H1 (cell line): Measurements from ENCODE around the gene CEP85L. TPM values are rescaled to one million over a fixed set of nuclear protein-coding genes. Genes with fewer than 3 reads are reported as not detected.

Experiments used
- CTCF ChIA-PET: fragments of 300-600 bp; sonication (Branson Sonifier 250); formaldehyde crosslinking; loops from one replicate; lab custom pipeline; 2021; ENCODE audit not compliant: partially characterized antibody; lab: Charles Lee
- POLR2A ChIA-PET: fragments of 300-600 bp; sonication (Branson Sonifier 250); formaldehyde crosslinking; loops from one replicate; lab custom pipeline; 2021; ENCODE audit warnings: inconsistent platforms; ENCODE audit not compliant: partially characterized antibody; lab: Charles Lee
- DNase-seq, 2 experiments: peaks; one replicate each; pipeline versions ENCODE4 v3.0.0 to v3.0.0-alpha.2; 2010 to 2022; ENCODE audit warnings: low spot score in 2 of 2, low read depth in 1 of 2, mixed read lengths in 1 of 2
- FAIRE-seq: peaks from 2 replicates; lab custom pipeline; 2011; peaks lifted over from hg19 to GRCh38; lab: Jason Lieb, UNC
- H2AFZ ChIP-seq: 2 replicates; pipeline ENCODE4 v1.8.1; 2012; ENCODE audit warnings: low read length, inconsistent platforms
- H2AK5ac ChIP-seq: 2 replicates; pipeline ENCODE4 v1.6.1; 2013; ENCODE audit warnings: low read depth, low read length
- H2BK120ac ChIP-seq: replicated peaks from 2 replicates; pipeline ENCODE3; 2013; ENCODE audit warnings: low read depth, low read length, inconsistent platforms
- H2BK12ac ChIP-seq: 2 replicates; pipeline ENCODE4 v1.6.1; 2013; ENCODE audit warnings: low read depth, low read length
- H2BK15ac ChIP-seq: 2 replicates; pipeline ENCODE4 v1.6.1; 2013; ENCODE audit warnings: low read length
- H2BK20ac ChIP-seq: 2 replicates; pipeline ENCODE4 v1.6.1; 2013; ENCODE audit warnings: low read length
- H2BK5ac ChIP-seq: 2 replicates; pipeline ENCODE4 v1.6.1; 2013; ENCODE audit warnings: low read depth, low read length
- H3K14ac ChIP-seq: 2 replicates; pipeline ENCODE4 v1.6.1; 2013; ENCODE audit warnings: inconsistent platforms; ENCODE audit not compliant: insufficient read length
- H3K18ac ChIP-seq: 2 replicates; pipeline ENCODE4 v1.6.1; 2013; ENCODE audit warnings: low read length; ENCODE audit errors: extremely low read depth
- H3K23ac ChIP-seq: 2 replicates; pipeline ENCODE4 v1.6.1; 2013; ENCODE audit warnings: inconsistent platforms; ENCODE audit not compliant: insufficient read length
- H3K23me2 ChIP-seq: 2 replicates; pipeline ENCODE4 v1.6.1; 2013; ENCODE audit warnings: low read depth, low read length
- H3K27ac ChIP-seq: 2 replicates; pipeline ENCODE4 v1.6.1; 2011; ENCODE audit warnings: low read depth, low read length, inconsistent platforms
- H3K27me3 ChIP-seq, 4 experiments: replicated peaks in 1 of 4; 1 replicate in 1 of 4; 2 replicates in 3 of 4; pipeline versions ENCODE4 v1.6.1 to v1.8.1; 2011 to 2013; ENCODE audit warnings: low read length in 3 of 4, mild to moderate bottlenecking in 3 of 4, inconsistent platforms in 2 of 4, mixed read lengths in 2 of 4, moderate library complexity in 1 of 4; ENCODE audit not compliant: control insufficient read depth in 3 of 4, insufficient read depth in 3 of 4; ENCODE audit errors: extremely low read depth in 1 of 4
- H3K36me3 ChIP-seq, 4 experiments: 2 replicates each; pipeline versions ENCODE4 v1.6.1 to v1.8.1; 2011 to 2013; ENCODE audit warnings: mild to moderate bottlenecking in 4 of 4, low read length in 3 of 4, moderate library complexity in 2 of 4, control low read depth in 1 of 4, inconsistent platforms in 1 of 4; ENCODE audit not compliant: insufficient read depth in 4 of 4, control insufficient read depth in 2 of 4
- H3K4ac ChIP-seq: replicated peaks from 2 replicates; pipeline ENCODE3; 2013; ENCODE audit warnings: low read length, low read depth, mixed read lengths, inconsistent platforms; ENCODE audit not compliant: insufficient read length
- H3K4me1 ChIP-seq, 4 experiments: replicated peaks in 1 of 4; 1 replicate in 1 of 4; 2 replicates in 3 of 4; pipeline versions ENCODE4 v1.6.1 to v1.8.1; 2011 to 2013; ENCODE audit warnings: low read length in 3 of 4, inconsistent platforms in 2 of 4, mixed read lengths in 1 of 4; ENCODE audit not compliant: insufficient read depth in 4 of 4, control insufficient read depth in 3 of 4
- H3K4me2 ChIP-seq, 2 experiments: 2 replicates each; pipeline versions ENCODE4 v1.6.1 to v1.8.1; 2011 to 2013; ENCODE audit warnings: low read depth in 2 of 2, low read length in 2 of 2, control low read depth in 1 of 2, inconsistent platforms in 1 of 2, mild to moderate bottlenecking in 1 of 2; ENCODE audit not compliant: insufficient read depth in 1 of 2
- H3K4me3 ChIP-seq, 4 experiments: fragments of 200-600, 300-600 bp in 1 of 4; sonication (generic), shearing (Covaris generic), sonication (Bioruptor Twin) in 1 of 4; 2 replicates each; pipeline versions ENCODE4 v1.5.1 to v1.8.1; 2011 to 2016; ENCODE audit warnings: low read length in 4 of 4, low read depth in 3 of 4, control low read depth in 2 of 4, inconsistent platforms in 2 of 4, mild to moderate bottlenecking in 2 of 4, mixed read lengths in 1 of 4, moderate library complexity in 1 of 4; ENCODE audit not compliant: insufficient read depth in 2 of 4; ENCODE audit errors: extremely low read depth in 1 of 4
- H3K56ac ChIP-seq: replicated peaks from 2 replicates; pipeline ENCODE3; 2013; ENCODE audit warnings: low read depth, mild to moderate bottlenecking, mixed read lengths, low read length, inconsistent platforms; ENCODE audit not compliant: insufficient read length
- H3K79me1 ChIP-seq: 2 replicates; pipeline ENCODE4 v1.6.1; 2013; ENCODE audit warnings: low read depth, low read length, control low read depth
- H3K79me2 ChIP-seq, 2 experiments: 2 replicates each; pipeline versions ENCODE4 v1.6.1 to v1.8.1; 2012 to 2013; ENCODE audit warnings: low read length in 2 of 2, mild to moderate bottlenecking in 2 of 2, inconsistent platforms in 1 of 2; ENCODE audit not compliant: insufficient read depth in 2 of 2, control insufficient read depth in 1 of 2
- H3K9ac ChIP-seq, 4 experiments: replicated peaks in 1 of 4; 1 replicate in 1 of 4; 2 replicates in 3 of 4; pipeline versions ENCODE4 v1.6.1 to v1.8.1; 2011 to 2013; ENCODE audit warnings: low read depth in 3 of 4, low read length in 3 of 4, control low read depth in 2 of 4, mild to moderate bottlenecking in 2 of 4, moderate library complexity in 2 of 4, inconsistent platforms in 1 of 4; ENCODE audit errors: extremely low read depth in 1 of 4
- H3K9me3 ChIP-seq, 2 experiments: 2 replicates each; pipeline versions ENCODE4 v1.6.1 to v1.8.1; 2012 to 2013; ENCODE audit warnings: mild to moderate bottlenecking in 2 of 2, moderate library complexity in 2 of 2, control low read depth in 1 of 2, inconsistent platforms in 1 of 2, low read depth in 1 of 2, low read length in 1 of 2, mixed read lengths in 1 of 2; ENCODE audit not compliant: insufficient read depth in 2 of 2
- H4K20me1 ChIP-seq, 2 experiments: replicated peaks in 1 of 2; 2 replicates each; pipeline versions ENCODE3 to v1.8.1; 2011 to 2013; ENCODE audit warnings: inconsistent platforms in 2 of 2, low read length in 2 of 2, mild to moderate bottlenecking in 1 of 2; ENCODE audit not compliant: insufficient read depth in 2 of 2, control insufficient read depth in 1 of 2
- H4K5ac ChIP-seq: 2 replicates; pipeline ENCODE4 v1.6.1; 2013; ENCODE audit warnings: low read length, low read depth, mixed read lengths, inconsistent platforms; ENCODE audit not compliant: insufficient read length
- H4K8ac ChIP-seq: 2 replicates; pipeline ENCODE4 v1.8.0; 2013; ENCODE audit warnings: mild to moderate bottlenecking, moderate library complexity, low read length, inconsistent platforms; ENCODE audit not compliant: insufficient read depth; ENCODE audit errors: extremely low read depth
- H4K91ac ChIP-seq: replicated peaks from 2 replicates; pipeline ENCODE3; 2013; ENCODE audit warnings: low read length, mixed read lengths, inconsistent platforms; ENCODE audit not compliant: insufficient read length
- CREB1 ChIP-seq: IDR thresholded peaks from 2 replicates; pipeline ENCODE4 v1.6.1; 2012; ENCODE audit warnings: inconsistent platforms
- JUND ChIP-seq: IDR thresholded peaks from 2 replicates; pipeline ENCODE4 v1.6.1; 2011; ENCODE audit warnings: mild to moderate bottlenecking, improper control_type of control experiment, low read length
- PHF8 ChIP-seq: fragments of 200-600 bp; sonication (generic); conservative IDR thresholded peaks from 2 replicates; pipeline ENCODE4 v1.7.1; 2012; ENCODE audit warnings: low read depth, mild to moderate bottlenecking, inconsistent platforms, low read length, moderate library complexity
- POLR2A ChIP-seq, 2 experiments: IDR thresholded peaks; 1 replicate in 1 of 2; 2 replicates in 1 of 2; pipeline ENCODE4 v1.6.1; 2011; ENCODE audit warnings: low read depth in 2 of 2, low read length in 2 of 2, mild to moderate bottlenecking in 2 of 2; ENCODE audit errors: control extremely low read depth in 1 of 2
- RFX5 ChIP-seq: IDR thresholded peaks from 2 replicates; pipeline ENCODE4 v1.6.1; 2011; ENCODE audit warnings: low read depth, low read length, improper control_type of control experiment, borderline replicate concordance
- RNF2 ChIP-seq: fragments of 200-900, 300-1000 bp; sonication (generic); IDR thresholded peaks from 2 replicates; pipeline ENCODE4 v1.7.1; 2016; ENCODE audit warnings: borderline replicate concordance, low read depth, mild to moderate bottlenecking, antibody characterized with exemption, low read length; ENCODE audit not compliant: poor library complexity, severe bottlenecking; ENCODE audit errors: missing control alignments
- RXRA ChIP-seq: IDR thresholded peaks from 2 replicates; pipeline ENCODE4 v1.6.1; 2011; ENCODE audit warnings: low read depth, mild to moderate bottlenecking, low read length, moderate library complexity; ENCODE audit not compliant: insufficient read depth
- SIX5 ChIP-seq: IDR thresholded peaks from 2 replicates; pipeline ENCODE4 v1.6.1; 2011; ENCODE audit warnings: mild to moderate bottlenecking, low read depth, low read length
- WGBS, 2 experiments: shearing (Covaris generic) in 1 of 2; methylation state at CpG; one replicate each; pipeline versions ENCODE4 v1.1.6 to v1.1.7; 2013 to 2015; ENCODE audit warnings: low lambda C conversion rate in 2 of 2, mixed read lengths in 2 of 2, inconsistent platforms in 1 of 2, low coverage in 1 of 2, missing lambda C conversion rate in 1 of 2; ENCODE audit not compliant: insufficient replicate concordance in 2 of 2, insufficient coverage in 1 of 2, insufficient read length in 1 of 2; ENCODE audit errors: extremely low coverage in 1 of 2, missing lambda C conversion rate in 1 of 2; 5-methylcytosine and 5-hydroxymethylcytosine counted together
- polyA plus RNA-seq, 7 experiments: library from polyadenylated mRNA; depleted of rRNA in 3 of 7; stranded (reverse) in 5 of 7; unstranded in 2 of 7; fragments of >200 nt in 5 of 7; fragments of 200-250 nt in 2 of 7; gene quantifications; 1 replicate in 5 of 7; 2 replicates in 1 of 7; 4 replicates in 1 of 7; pipeline versions ENCODE4 v1.2.1 to v1.2.3, GENCODE V29; 2011 to 2013; ENCODE audit warnings: missing spikeins in 2 of 7, mixed read lengths in 2 of 7
- total RNA-seq: library from RNA; stranded (reverse); fragmentation: NEBNext Ultra II Directional; extraction: Animal tissue kit (Norgen Biotek cat#: 25700); gene quantifications from 2 replicates; pipeline ENCODE4 v1.2.1, GENCODE V29; 2021

The CEP85L gene
- total and polyA plus RNA-seq, 2 of the 8 experiments (the other 6 are each of a cell fraction or from before 2014, with no cell fraction given), result 3.2 to 27.6 TPM

GRCh38 chr6:118680452-118681095 is 29.2 kb upstream of the CEP85L start:
- Histone ChIP-seq H3K4me3 (no peak overlapping the region), H2BK15ac (no peak overlapping the region), H3K18ac (no peak overlapping the region), H2AK5ac (no peak overlapping the region), H3K56ac (no peak overlapping the region), H3K4me1 (no peaks in the 10 kb centered on the region), H2AFZ (no peak overlapping the region), H2BK12ac (no peak overlapping the region), H3K79me1 (no peaks in the 10 kb centered on the region), H3K4me2 (no peak overlapping the region), H4K91ac (no peak overlapping the region), H3K9ac (no peak overlapping the region), H3K27ac (no peak overlapping the region), H3K4ac (no peak overlapping the region), H3K36me3 (no peaks in the 10 kb centered on the region), H2BK120ac (no peak overlapping the region), H3K27me3 (no peaks in the 10 kb centered on the region), H4K8ac (no peak overlapping the region), H4K5ac (no peak overlapping the region), H3K23me2 (no peaks in the 10 kb centered on the region), H3K23ac (no peak overlapping the region), H4K20me1 (no peaks in the 10 kb centered on the region), H2BK20ac (no peak overlapping the region), H2BK5ac (no peak overlapping the region), H3K79me2 (no peaks in the 10 kb centered on the region), H3K9me3 (no peaks in the 10 kb centered on the region), H3K14ac (no peak overlapping the region)
- 97% methylated on average over 9 of the region's 9 CpGs; no CpG with 5 or more reads in 1 of the 2 experiments for WGBS, 2 experiments
- DNase-seq (no peak), FAIRE-seq (no peak)
- TF ChIP-seq POLR2A (IDR thresholded peaks at IDR 0.05; ENCODE audit: control extremely low read depth in 1 of 2, low read depth in 2 of 2, low read length in 2 of 2) (no peak), RXRA (no peak), JUND (no peak), RFX5 (no peak), RNF2 (no peak), CREB1 (no peak), SIX5 (no peak), PHF8 (no peak)
- CTCF ChIA-PET, result interaction anchor here (0.6 to 1.4 kb wide), 4 partner anchors 8 to 1515 kb away, joined by 3 to 5 read pairs (median 3); no protein-coding TSS in a partner anchor
- POLR2A ChIA-PET, result interaction anchor here (0.6 kb wide), 2 partner anchors 23 to 26 kb away, joined by 3 read pairs; no protein-coding TSS in a partner anchor
